GM18858 (cell line): ENCODE measurements around the gene SLC6A5.

ENCODE experiments used
- ATAC-seq: cut with Tn5 transposase; IDR thresholded peaks from one replicate; pipeline ENCODE4 v1.9.1; 2021; ENCODE audit not compliant: unreplicated experiment

Gene SLC6A5

DNA sequence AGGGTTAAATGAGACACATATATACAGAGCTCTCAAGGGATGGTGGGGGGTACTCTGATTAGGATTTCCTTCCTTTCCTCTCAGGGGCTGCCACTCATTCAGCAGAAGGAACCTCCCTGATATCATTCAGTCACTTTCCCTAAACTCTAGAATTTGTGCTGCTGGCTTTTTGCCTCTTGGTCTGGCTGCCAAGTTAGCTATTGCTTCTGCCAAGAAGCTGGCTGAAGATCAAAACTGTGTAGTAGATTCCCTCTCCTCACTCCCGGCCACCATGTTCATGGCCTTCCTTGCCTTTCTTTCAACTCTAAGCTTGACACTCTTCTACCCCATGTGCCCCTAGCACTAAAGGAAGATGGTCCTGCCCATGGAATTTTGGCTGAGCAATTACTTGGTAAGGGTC lies 18.7 kb downstream of the SLC6A5 start:
- no peak for ATAC-seq

DNA sequence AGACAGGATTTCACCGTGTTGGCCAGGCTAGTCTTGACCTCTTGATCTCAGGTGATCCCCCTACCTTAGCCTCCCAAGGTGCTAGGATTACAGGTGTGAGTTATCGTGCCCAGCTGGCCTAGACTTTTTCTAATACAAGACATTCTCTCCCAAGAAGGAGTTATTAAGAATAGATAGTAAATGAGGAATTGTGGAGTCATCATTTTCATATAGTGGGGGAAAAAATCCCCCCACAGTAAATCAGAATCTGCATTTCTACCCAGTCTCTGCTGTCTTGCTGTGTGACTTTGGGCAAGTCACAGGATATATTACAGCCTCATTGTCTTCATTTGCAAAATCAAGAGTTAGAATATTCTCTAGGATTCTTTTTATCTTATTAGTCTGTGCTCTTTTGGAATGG lies 21.6 kb downstream of the SLC6A5 start:
- ATAC-seq: no peak

DNA sequence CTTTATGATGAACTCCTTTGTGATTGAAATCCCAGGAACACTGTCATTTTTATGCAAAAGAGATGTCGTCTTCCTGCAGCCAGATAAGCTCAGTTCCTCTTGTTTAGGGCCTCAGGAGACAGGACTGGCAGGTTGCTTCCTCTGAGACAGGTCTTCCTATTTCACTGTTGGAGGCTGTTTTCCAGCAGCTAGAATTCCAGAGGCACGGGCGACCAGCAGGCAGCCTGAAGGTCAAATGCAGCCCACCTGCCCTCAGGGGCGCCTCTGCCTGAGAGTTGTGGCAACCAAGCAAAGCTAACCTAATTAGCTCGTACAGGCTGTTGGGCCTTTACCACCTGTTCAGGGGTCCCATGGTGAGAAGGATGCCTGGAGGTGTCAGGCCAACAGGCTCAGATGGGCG lies 22.3 kb downstream of the SLC6A5 start:
- no peak for ATAC-seq

DNA sequence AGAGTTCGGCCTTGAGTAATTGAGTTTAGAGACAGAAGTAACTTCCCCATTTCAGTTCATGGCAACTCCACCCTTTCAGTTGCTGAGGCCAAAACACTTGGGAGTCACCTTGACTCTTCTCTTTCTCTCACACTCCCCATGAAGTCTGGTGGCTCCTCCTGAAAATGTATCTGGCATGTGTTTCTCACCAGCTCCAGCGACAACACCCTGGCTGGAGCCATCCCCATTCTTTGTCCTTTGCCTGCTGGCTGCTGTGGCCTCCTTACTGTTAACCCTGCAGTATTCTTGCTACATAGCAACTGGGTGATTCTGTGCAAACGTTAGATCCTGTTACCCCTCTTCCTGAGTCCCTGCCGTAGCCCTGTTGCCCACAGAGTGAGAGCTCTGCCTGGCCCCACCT lies 23.8 kb downstream of the SLC6A5 start:
- no peak for ATAC-seq

GRCh38 chr11:20626279-20626678 lies 26.9 kb downstream of the SLC6A5 start:
- ATAC-seq: no peak

- no peak for ATAC-seq
Measured at GRCh38 chr11:20627026-20627425, 27.6 kb downstream of the SLC6A5 start.

DNA sequence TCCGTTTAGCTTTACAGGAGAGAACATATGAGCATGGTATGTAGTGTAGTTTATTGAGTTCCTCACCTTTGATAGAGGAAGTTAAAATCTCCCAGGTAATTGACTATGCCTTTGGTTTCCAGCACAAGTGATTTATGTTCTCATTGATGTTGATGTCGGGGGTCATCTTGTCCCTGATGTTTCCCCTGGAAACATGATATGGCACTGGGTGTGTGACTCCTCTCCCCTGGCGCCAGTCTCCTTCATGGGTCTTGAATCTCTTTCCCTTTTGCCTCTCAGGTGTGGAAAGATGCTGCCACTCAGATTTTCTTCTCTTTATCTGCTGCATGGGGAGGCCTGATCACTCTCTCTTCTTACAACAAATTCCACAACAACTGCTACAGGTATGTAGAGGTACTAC lies 28.3 kb downstream of the SLC6A5 start:
- ATAC-seq: no peak

- no peak for ATAC-seq
Measured at GRCh38 chr11:20631519-20632168, 32.2 kb downstream of the SLC6A5 start.

- no peak for ATAC-seq
Measured at GRCh38 chr11:20632169-20632532, 32.7 kb downstream of the SLC6A5 start.

- ATAC-seq: no peak
Measured at GRCh38 chr11:20634044-20634443, 34.6 kb downstream of the SLC6A5 start.

- no peak for ATAC-seq
Measured at GRCh38 chr11:20634781-20635180, 35.4 kb downstream of the SLC6A5 start.

DNA sequence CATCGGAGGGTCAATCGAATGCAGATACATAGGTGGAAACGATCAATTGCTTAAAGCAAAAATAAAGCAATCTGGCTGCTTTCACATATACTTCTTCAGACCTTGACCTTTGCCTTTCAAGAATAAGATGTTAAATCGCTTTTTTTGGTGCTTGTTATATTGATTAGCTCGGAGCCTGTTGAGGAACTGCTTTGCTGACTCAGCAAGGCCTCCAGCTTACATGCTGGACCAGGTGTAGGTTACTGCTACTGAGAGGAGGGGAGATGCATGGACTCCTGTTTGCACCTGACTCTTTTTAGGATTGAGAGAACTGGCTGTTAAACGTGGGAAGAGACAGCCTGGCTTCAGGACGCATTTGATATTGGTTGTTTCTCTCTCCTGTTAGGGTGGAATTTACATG lies 38.7 kb downstream of the SLC6A5 start:
- no peak for ATAC-seq

GRCh38 chr11:20639688-20640087 lies 40.3 kb downstream of the SLC6A5 start:
- no peak for ATAC-seq

GRCh38 chr11:20640401-20640800 lies 41.0 kb downstream of the SLC6A5 start:
- no peak for ATAC-seq

DNA sequence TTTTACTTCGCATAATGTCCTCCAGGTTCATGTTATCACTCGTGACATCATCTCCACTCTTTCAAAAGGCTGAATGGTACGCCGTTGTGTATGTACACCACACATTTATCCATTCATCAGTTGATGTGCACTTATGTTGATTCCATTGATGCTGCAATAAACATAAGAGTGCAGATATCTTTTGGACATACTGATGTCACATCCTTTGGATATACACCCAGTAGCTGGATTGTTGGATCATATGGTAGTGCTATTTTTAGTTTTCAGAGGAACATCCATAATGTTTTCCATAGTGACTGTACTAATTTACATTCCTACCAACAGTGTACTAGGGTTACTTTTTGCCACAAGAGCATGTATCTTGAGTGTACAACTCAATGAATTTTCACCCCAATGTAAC lies 45.0 kb downstream of the SLC6A5 start:
- ATAC-seq: no peak

DNA sequence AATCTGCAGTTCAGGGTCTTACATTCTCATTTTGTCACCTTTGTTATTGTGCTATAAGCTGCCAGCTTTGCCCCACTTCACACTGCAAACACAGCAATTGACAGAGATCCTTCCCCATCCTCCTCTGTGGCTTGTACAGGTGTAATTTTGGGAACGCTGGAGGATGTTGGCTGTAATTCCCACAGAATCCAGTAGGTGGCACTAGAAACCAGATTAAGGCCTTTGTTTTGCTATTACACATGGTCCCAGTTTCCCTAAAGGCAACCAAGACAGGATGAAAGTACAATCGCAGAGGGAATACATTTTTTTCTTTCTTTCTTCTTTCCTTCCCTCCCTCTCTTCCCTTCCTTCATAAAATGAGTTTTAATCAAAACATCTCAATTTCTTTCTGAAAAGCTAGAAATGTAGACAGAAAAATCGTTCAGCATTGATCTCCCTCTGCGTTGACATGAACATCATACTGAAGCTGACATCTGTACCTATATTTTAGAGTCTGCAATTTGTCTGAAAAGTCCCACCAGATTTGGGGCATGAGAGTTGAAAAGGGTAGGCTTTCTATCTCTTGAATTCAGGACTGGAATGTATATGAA lies 48.7 kb downstream of the SLC6A5 start:
- ATAC-seq: peak; percentile 72

DNA sequence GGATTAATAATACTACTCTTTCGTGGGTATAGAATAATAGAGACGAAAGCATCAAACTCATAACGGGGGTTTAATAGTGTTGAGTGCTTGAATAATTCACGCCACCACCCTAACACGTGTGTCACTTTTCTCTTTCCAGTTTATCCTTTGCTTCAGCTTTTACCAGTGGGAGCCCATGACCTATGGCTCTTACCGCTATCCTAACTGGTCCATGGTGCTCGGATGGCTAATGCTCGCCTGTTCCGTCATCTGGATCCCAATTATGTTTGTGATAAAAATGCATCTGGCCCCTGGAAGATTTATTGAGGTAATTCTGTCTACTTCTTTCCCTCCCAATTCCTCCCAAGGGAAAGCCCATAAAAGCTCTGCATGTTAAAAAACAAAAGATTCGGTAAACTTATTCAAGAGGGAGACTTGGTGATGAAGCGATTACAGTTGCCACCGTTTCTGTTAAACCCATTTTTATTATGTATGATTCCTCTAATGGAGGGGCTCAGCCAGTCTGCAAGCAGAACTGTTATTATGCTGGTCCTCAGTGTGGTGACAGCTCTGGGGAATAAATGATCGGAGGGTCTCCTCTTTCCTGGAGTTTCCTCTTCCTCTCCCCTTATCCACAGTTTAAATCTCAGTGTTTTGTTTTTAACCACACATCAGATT lies 52.9 kb downstream of the SLC6A5 start:
- ATAC-seq: no peak

DNA sequence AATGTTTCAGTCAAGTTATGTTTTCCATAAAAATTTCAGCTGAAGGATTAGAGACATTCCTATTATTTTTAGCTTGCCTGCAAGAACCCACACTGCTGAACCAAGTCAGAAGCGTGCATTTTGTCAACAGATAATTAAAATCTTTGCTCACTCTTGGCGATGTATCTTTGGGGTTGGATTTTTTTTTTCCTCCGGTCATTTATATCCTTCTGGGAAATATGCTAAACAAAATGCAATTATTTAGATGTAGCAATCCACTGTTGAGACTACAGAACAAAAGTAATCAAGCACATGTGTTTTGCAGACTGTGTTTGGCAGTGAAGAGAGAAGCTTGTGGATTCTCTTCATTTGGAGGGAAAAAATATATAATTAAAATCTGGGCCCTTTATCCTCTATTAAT lies 54.6 kb downstream of the SLC6A5 start:
- no peak for ATAC-seq

DNA sequence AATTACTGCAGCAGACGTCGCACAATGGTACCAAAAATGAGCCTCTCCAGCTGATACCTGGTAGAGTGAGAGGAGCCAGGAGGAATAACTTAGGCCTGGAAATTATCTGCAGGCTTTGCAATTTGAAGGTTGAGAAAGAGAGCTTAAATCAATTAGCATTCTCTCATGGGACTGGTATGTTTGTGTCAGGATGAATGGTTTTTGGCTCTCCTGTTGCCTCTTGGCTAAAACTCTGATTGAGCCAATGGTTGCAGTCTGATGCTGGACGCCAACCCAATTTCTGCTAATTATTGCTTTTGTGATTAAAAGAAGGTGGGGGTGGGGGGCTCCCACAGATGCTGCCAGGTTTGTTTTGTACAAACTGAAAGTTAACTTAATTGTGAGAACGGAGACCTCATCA lies 57.5 kb downstream of the SLC6A5 start:
- ATAC-seq: no peak

GRCh38 chr11:20658135-20658534 lies 58.7 kb downstream of the SLC6A5 start:
- ATAC-seq: no peak

GRCh38 chr11:20661445-20661844 lies 62.0 kb downstream of the SLC6A5 start:
- no peak for ATAC-seq

DNA sequence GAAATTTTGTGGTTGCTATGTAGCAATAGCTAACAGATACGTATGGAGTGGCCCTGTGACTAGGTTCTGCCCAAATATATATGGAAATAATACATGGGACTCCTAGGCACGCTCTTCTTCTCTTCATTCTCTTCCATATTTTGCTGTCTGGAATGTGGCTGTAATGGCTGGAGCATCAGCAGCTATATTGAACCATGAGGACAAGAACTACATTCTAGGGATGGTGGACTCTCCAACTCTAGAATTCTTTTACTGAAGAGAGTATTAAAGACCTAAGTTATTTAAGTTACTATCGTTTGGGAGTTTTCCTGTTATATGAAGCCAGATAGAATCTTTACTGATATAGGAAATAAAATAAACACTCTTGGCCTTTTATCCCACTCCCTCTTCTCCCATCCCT lies 62.4 kb downstream of the SLC6A5 start:
- no peak for ATAC-seq
